SK-N-SH treated with all-trans-retinoic acid at 6 μM for 48 hours (cell line): ENCODE results near the gene VWC2L.

ENCODE experiments used
- ATAC-seq: fragments of 200-7000 bp; cut with Tn5 transposase; 3 replicates; pipeline ENCODE4 v1.9.1; 2020; ENCODE audit warnings: mild to moderate bottlenecking, moderate library complexity
- ARNTL ChIP-seq: fragments of 450-650 bp; formaldehyde crosslinking; IDR thresholded peaks from 2 replicates; pipeline ENCODE4 v1.5.0; 2020; ENCODE audit warnings: low read depth, mild to moderate bottlenecking, moderate library complexity, borderline replicate concordance
- BACH2 ChIP-seq: fragments of 250-450 bp; sonication (Bioruptor Pico); IDR thresholded peaks from 2 replicates; pipeline ENCODE4 v1.9.0; 2021; ENCODE audit warnings: mild to moderate bottlenecking, borderline replicate concordance
- CSDC2 ChIP-seq: fragments of 250-450 bp; sonication (Bioruptor Pico); IDR thresholded peaks from 2 replicates; pipeline ENCODE4 v1.5.0; 2020; ENCODE audit warnings: mild to moderate bottlenecking, moderate library complexity
- ESRRG ChIP-seq: fragments of 250-450 bp; sonication (Bioruptor Pico); IDR thresholded peaks from 2 replicates; pipeline ENCODE4 v1.6.1; 2021; ENCODE audit warnings: mild to moderate bottlenecking
- GLIS3 ChIP-seq: fragments of 250-450 bp; sonication (Bioruptor Pico); IDR thresholded peaks from 2 replicates; pipeline ENCODE4 v1.5.0; 2020; ENCODE audit warnings: mild to moderate bottlenecking, moderate library complexity
- ISL1 ChIP-seq: fragments of 250-450 bp; sonication (Bioruptor Pico); IDR thresholded peaks from 2 replicates; pipeline ENCODE4 v2.1.2; 2022; ENCODE audit warnings: mild to moderate bottlenecking, moderate library complexity
- OSR1 ChIP-seq: fragments of 250-450 bp; sonication (Bioruptor Pico); IDR thresholded peaks from 2 replicates; pipeline ENCODE4 v1.8.0; 2022; ENCODE audit warnings: moderate library complexity, mild to moderate bottlenecking, inconsistent platforms
- PPARA ChIP-seq: fragments of 250-450 bp; sonication (Bioruptor Pico); IDR thresholded peaks from 2 replicates; pipeline ENCODE4 v1.5.0; 2020; ENCODE audit warnings: mild to moderate bottlenecking, borderline replicate concordance
- RARB ChIP-seq: fragments of 250-450 bp; sonication (Bioruptor Pico); IDR thresholded peaks from 2 replicates; pipeline ENCODE4 v1.8.0; 2021; ENCODE audit warnings: mild to moderate bottlenecking, moderate library complexity
- SNAI2 ChIP-seq: fragments of 250-450 bp; sonication (Bioruptor Pico); IDR thresholded peaks from 2 replicates; pipeline ENCODE4 v1.5.0; 2020; ENCODE audit warnings: mild to moderate bottlenecking, moderate library complexity
- TCF4 ChIP-seq: fragments of 250-450 bp; sonication (Bioruptor Pico); IDR thresholded peaks from 2 replicates; pipeline ENCODE4 v1.8.0; 2021; ENCODE audit warnings: mild to moderate bottlenecking, moderate library complexity, borderline replicate concordance
- TOX ChIP-seq: fragments of 250-450 bp; sonication (Bioruptor Pico); IDR thresholded peaks from 2 replicates; pipeline ENCODE4 v1.8.0; 2021; ENCODE audit warnings: mild to moderate bottlenecking, moderate library complexity, borderline replicate concordance
- ZC3H10 ChIP-seq: fragments of 250-450 bp; sonication (Bioruptor Pico); IDR thresholded peaks from 2 replicates; pipeline ENCODE4 v1.5.1; 2021; ENCODE audit warnings: mild to moderate bottlenecking, moderate library complexity
- ZFP3 ChIP-seq: fragments of 250-450 bp; sonication (Bioruptor Pico); IDR thresholded peaks from 2 replicates; pipeline ENCODE4 v1.5.0; 2020; ENCODE audit warnings: mild to moderate bottlenecking, moderate library complexity
- ZFP30 ChIP-seq: fragments of 450-650 bp; formaldehyde crosslinking; IDR thresholded peaks from 2 replicates; pipeline ENCODE4 v1.5.0; 2022; ENCODE audit warnings: mild to moderate bottlenecking, moderate library complexity
- ZNF565 ChIP-seq: fragments of 450-650 bp; formaldehyde crosslinking; conservative IDR thresholded peaks from 2 replicates; pipeline ENCODE4 v1.5.0; 2020; ENCODE audit warnings: low read depth, mild to moderate bottlenecking, moderate library complexity
- ZNF70 ChIP-seq: fragments of 450-650 bp; formaldehyde crosslinking; IDR thresholded peaks from 2 replicates; pipeline ENCODE4 v1.5.0; 2020; ENCODE audit warnings: mild to moderate bottlenecking, moderate library complexity
- ZNF8 ChIP-seq: fragments of 450-650 bp; formaldehyde crosslinking; IDR thresholded peaks from 2 replicates; pipeline ENCODE4 v1.5.0; 2020; ENCODE audit warnings: mild to moderate bottlenecking, moderate library complexity
- TF ChIP-seq, protein P1 (sequence below): fragments of 250-450 bp; sonication (Bioruptor Pico); IDR thresholded peaks from 2 replicates; pipeline ENCODE4 v1.5.0; 2020; ENCODE audit warnings: mild to moderate bottlenecking, moderate library complexity
- TF ChIP-seq, protein P2 (sequence below): fragments of 250-450 bp; sonication (Bioruptor Pico); IDR thresholded peaks from 2 replicates; pipeline ENCODE4 v1.8.0; 2020; ENCODE audit warnings: mild to moderate bottlenecking, moderate library complexity, borderline replicate concordance
- TF ChIP-seq, protein P3 (sequence below): fragments of 250-450 bp; sonication (Bioruptor Pico); IDR thresholded peaks from 2 replicates; pipeline ENCODE4 v1.8.0; 2021; ENCODE audit warnings: low read depth, mild to moderate bottlenecking, moderate library complexity, borderline replicate concordance
- TF ChIP-seq, protein P4 (sequence below): fragments of 250-450 bp; sonication (Bioruptor Pico); IDR thresholded peaks from 2 replicates; pipeline ENCODE4 v1.5.1; 2020; ENCODE audit warnings: low read depth, mild to moderate bottlenecking, moderate library complexity

Gene VWC2L

GRCh38 chr2:214412679-214413078 is 1.8 kb downstream of the VWC2L start:
- TF ChIP-seq ZNF565 (CRISPR knock-in tag) (no peak), ZNF8 (CRISPR knock-in tag) (no peak), BACH2 (CRISPR knock-in tag) (no peak), ESRRG (CRISPR knock-in tag) (no peak), SNAI2 (CRISPR knock-in tag) (no peak), ARNTL (CRISPR knock-in tag) (no peak), CSDC2 (CRISPR knock-in tag) (no peak)
- TF ChIP-seq, protein P1, sequence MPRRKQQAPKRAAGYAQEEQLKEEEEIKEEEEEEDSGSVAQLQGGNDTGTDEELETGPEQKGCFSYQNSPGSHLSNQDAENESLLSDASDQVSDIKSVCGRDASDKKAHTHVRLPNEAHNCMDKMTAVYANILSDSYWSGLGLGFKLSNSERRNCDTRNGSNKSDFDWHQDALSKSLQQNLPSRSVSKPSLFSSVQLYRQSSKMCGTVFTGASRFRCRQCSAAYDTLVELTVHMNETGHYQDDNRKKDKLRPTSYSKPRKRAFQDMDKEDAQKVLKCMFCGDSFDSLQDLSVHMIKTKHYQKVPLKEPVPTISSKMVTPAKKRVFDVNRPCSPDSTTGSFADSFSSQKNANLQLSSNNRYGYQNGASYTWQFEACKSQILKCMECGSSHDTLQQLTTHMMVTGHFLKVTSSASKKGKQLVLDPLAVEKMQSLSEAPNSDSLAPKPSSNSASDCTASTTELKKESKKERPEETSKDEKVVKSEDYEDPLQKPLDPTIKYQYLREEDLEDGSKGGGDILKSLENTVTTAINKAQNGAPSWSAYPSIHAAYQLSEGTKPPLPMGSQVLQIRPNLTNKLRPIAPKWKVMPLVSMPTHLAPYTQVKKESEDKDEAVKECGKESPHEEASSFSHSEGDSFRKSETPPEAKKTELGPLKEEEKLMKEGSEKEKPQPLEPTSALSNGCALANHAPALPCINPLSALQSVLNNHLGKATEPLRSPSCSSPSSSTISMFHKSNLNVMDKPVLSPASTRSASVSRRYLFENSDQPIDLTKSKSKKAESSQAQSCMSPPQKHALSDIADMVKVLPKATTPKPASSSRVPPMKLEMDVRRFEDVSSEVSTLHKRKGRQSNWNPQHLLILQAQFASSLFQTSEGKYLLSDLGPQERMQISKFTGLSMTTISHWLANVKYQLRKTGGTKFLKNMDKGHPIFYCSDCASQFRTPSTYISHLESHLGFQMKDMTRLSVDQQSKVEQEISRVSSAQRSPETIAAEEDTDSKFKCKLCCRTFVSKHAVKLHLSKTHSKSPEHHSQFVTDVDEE (CRISPR knock-in tag), result no peak
- TF ChIP-seq, all 23 proteins: peak for 0
- no peak for ATAC-seq

GRCh38 chr2:214436470-214436869 is 25.6 kb downstream of the VWC2L start:
- ATAC-seq, result no peak

DNA sequence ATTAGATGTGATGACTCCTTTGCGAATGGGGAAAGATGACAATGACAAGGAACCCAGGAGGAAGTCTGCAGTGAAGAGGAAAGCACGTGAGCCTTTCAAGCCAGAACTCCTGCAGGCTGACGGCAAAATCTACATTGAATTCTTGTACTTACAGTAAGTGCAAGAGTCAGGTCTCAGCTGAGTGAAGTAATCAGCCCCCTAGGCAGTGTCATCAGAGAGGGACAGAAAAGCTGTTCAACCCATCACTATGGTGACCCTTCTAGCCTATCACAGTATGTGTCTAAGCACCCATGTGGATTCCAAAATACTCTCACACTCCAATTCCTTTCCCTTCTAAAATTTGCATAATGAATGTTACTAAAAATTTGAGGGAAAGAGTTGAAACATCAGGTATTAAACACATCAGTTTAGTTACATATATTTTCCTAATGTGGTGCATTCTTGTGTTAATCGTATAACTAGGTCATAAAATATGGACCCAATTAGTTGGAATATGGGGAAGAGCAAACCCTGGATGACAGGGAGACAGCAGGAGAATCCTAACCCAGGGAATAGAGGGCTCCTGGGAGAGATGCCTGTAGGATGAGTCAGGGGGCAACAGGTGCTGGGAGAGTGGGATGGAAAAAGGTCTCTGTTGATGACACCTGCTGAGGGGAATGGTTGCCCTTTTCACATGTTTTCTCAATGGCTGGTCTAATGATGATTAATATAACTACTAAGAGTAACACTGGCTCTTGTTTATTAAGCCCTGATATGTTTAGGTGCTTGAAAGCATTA is 39.5 kb downstream of the VWC2L start:
- TF ChIP-seq ZNF565 (CRISPR knock-in tag) (no peak), ARNTL (CRISPR knock-in tag) (no peak)
- no peak for ATAC-seq

More at GRCh38 chr2:214436470-214436869, 25.6 kb downstream of the VWC2L start:
- TF ChIP-seq ZFP30 (no peak), ARNTL (CRISPR knock-in tag) (no peak), GLIS3 (CRISPR knock-in tag) (no peak), BACH2 (CRISPR knock-in tag) (no peak), RARB (no peak)
- TF ChIP-seq, protein P2, sequence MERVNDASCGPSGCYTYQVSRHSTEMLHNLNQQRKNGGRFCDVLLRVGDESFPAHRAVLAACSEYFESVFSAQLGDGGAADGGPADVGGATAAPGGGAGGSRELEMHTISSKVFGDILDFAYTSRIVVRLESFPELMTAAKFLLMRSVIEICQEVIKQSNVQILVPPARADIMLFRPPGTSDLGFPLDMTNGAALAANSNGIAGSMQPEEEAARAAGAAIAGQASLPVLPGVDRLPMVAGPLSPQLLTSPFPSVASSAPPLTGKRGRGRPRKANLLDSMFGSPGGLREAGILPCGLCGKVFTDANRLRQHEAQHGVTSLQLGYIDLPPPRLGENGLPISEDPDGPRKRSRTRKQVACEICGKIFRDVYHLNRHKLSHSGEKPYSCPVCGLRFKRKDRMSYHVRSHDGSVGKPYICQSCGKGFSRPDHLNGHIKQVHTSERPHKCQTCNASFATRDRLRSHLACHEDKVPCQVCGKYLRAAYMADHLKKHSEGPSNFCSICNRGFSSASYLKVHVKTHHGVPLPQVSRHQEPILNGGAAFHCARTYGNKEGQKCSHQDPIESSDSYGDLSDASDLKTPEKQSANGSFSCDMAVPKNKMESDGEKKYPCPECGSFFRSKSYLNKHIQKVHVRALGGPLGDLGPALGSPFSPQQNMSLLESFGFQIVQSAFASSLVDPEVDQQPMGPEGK (CRISPR knock-in tag), result no peak

DNA sequence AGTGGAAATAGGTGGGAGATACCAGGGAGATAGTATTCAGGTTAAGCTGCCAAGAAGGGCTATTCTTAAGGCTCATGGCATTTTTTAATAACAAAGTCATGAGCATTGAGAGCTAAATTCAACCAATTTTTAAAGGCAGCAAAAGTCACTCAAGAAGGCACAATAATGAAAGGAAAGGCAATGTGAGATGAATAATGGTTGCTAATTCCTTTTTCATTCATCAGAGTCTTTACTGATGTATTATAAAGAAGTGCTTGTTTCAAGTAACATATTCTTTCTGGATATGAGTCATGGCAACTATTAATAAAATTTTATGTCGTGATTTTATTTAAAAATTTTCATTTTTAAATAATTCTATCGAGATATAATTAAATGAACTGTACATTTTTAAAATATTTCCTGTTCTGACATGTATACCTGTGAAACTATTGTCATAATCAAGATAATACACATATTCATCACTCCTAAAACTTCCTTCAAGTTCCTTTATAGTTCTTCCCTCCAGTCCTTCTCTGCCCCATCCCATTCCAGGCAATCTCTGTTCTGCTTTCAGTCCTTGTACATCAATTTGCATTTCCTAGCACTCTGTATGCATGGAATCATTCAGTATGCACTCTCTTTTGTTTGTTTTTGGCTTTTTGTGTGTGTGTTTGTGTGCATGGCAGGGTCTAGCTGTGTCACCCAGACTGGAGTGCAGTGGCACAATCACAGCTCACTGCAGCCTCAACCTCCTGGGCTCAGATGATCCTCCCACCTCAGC is 40.8 kb downstream of the VWC2L start:
- no peak for ATAC-seq
- TF ChIP-seq, protein P3, sequence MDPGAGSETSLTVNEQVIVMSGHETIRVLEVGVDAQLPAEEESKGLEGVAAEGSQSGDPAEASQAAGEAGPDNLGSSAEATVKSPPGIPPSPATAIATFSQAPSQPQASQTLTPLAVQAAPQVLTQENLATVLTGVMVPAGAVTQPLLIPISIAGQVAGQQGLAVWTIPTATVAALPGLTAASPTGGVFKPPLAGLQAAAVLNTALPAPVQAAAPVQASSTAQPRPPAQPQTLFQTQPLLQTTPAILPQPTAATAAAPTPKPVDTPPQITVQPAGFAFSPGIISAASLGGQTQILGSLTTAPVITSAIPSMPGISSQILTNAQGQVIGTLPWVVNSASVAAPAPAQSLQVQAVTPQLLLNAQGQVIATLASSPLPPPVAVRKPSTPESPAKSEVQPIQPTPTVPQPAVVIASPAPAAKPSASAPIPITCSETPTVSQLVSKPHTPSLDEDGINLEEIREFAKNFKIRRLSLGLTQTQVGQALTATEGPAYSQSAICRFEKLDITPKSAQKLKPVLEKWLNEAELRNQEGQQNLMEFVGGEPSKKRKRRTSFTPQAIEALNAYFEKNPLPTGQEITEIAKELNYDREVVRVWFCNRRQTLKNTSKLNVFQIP, result no peak
- TF ChIP-seq GLIS3 (CRISPR knock-in tag) (no peak), CSDC2 (CRISPR knock-in tag) (no peak), ESRRG (CRISPR knock-in tag) (no peak), PPARA (CRISPR knock-in tag) (no peak), TCF4 (CRISPR knock-in tag) (no peak), ISL1 (no peak), ZNF565 (CRISPR knock-in tag) (no peak), ZNF70 (no peak), OSR1 (CRISPR knock-in tag) (no peak), ARNTL (CRISPR knock-in tag) (no peak), TOX (CRISPR knock-in tag) (no peak), ZC3H10 (no peak), ZFP3 (no peak)
- TF ChIP-seq, protein P2 (CRISPR knock-in tag), result no peak
- TF ChIP-seq, protein P4, sequence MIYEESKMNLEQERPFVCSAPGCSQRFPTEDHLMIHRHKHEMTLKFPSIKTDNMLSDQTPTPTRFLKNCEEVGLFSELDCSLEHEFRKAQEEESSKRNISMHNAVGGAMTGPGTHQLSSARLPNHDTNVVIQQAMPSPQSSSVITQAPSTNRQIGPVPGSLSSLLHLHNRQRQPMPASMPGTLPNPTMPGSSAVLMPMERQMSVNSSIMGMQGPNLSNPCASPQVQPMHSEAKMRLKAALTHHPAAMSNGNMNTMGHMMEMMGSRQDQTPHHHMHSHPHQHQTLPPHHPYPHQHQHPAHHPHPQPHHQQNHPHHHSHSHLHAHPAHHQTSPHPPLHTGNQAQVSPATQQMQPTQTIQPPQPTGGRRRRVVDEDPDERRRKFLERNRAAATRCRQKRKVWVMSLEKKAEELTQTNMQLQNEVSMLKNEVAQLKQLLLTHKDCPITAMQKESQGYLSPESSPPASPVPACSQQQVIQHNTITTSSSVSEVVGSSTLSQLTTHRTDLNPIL (CRISPR knock-in tag), result no peak
